ENCODE results near the gene SLC41A3. TPM values are rescaled to one million over a fixed set of nuclear protein-coding genes. Genes with fewer than 3 reads are reported as not detected.

The SLC41A3 gene
- total RNA-seq, 1 experiment from 2014 or later, result 30.8 TPM

GRCh38 chr3:126113238-126113555 lies 29.3 kb upstream of the SLC41A3 start:
- Histone ChIP-seq H3K36me3 (replicated peaks; ENCODE audit: control insufficient read depth, insufficient read depth, low read length) (no peaks in the 10 kb centered on the region), H3K27me3 (ENCODE audit: control insufficient read depth, insufficient read depth, low read length) (no peaks in the 10 kb centered on the region), H3K4me3 (ENCODE audit: insufficient read depth, low read depth, low read length) (no peak overlapping the region)
- DNase-seq, result no peak

GRCh38 chr3:126112531-126113237 lies 28.8 kb upstream of the SLC41A3 start:
- no peaks in the 10 kb centered on the region for H3K27me3 ChIP-seq (ENCODE audit: control insufficient read depth, insufficient read depth, low read length)
- H3K36me3 ChIP-seq (replicated peaks; ENCODE audit: control insufficient read depth, insufficient read depth, low read length), result no peaks in the 10 kb centered on the region
- DNase-seq, result peak; percentile 32
- H3K4me3 ChIP-seq (ENCODE audit: insufficient read depth, low read depth, low read length), result no peak overlapping the region

- Histone ChIP-seq H3K27me3 (ENCODE audit: control insufficient read depth, insufficient read depth, low read length) (no peaks in the 10 kb centered on the region), H3K36me3 (replicated peaks; ENCODE audit: control insufficient read depth, insufficient read depth, low read length) (no peaks in the 10 kb centered on the region), H3K4me3 (ENCODE audit: insufficient read depth, low read depth, low read length) (no peak overlapping the region)
- DNase-seq, result peak; percentile 48
Measured at GRCh38 chr3:126111566-126112475, 27.9 kb upstream of the SLC41A3 start.

GRCh38 chr3:126111126-126111551 lies 27.2 kb upstream of the SLC41A3 start:
- no peaks in the 10 kb centered on the region for H3K36me3 ChIP-seq (replicated peaks; ENCODE audit: control insufficient read depth, insufficient read depth, low read length)
- H3K27me3 ChIP-seq (ENCODE audit: control insufficient read depth, insufficient read depth, low read length), result no peaks in the 10 kb centered on the region
- no peak overlapping the region for H3K4me3 ChIP-seq (ENCODE audit: insufficient read depth, low read depth, low read length)
- no peak for DNase-seq

- H3K36me3 ChIP-seq (replicated peaks; ENCODE audit: control insufficient read depth, insufficient read depth, low read length), result no peaks in the 10 kb centered on the region
- no peak overlapping the region for H3K4me3 ChIP-seq (ENCODE audit: insufficient read depth, low read depth, low read length)
- H3K27me3 ChIP-seq (ENCODE audit: control insufficient read depth, insufficient read depth, low read length), result no peaks in the 10 kb centered on the region
- DNase-seq, result peak; percentile 30
Measured at GRCh38 chr3:126110431-126111125, 26.7 kb upstream of the SLC41A3 start.

- no peaks in the 10 kb centered on the region for H3K36me3 ChIP-seq (replicated peaks; ENCODE audit: control insufficient read depth, insufficient read depth, low read length)
- peak; percentile 20 for DNase-seq
- no peaks in the 10 kb centered on the region for H3K27me3 ChIP-seq (ENCODE audit: control insufficient read depth, insufficient read depth, low read length)
- no peak overlapping the region for H3K4me3 ChIP-seq (ENCODE audit: insufficient read depth, low read depth, low read length)
Measured at GRCh38 chr3:126109880-126110235, 25.9 kb upstream of the SLC41A3 start.

GRCh38 chr3:126109146-126109879 lies 25.4 kb upstream of the SLC41A3 start:
- no peaks in the 10 kb centered on the region for H3K36me3 ChIP-seq (replicated peaks; ENCODE audit: control insufficient read depth, insufficient read depth, low read length)
- H3K27me3 ChIP-seq (ENCODE audit: control insufficient read depth, insufficient read depth, low read length), result no peaks in the 10 kb centered on the region
- DNase-seq, result peak; percentile 24
- no peak overlapping the region for H3K4me3 ChIP-seq (ENCODE audit: insufficient read depth, low read depth, low read length)

- Histone ChIP-seq H3K4me3 (ENCODE audit: insufficient read depth, low read depth, low read length) (no peak overlapping the region), H3K27me3 (ENCODE audit: control insufficient read depth, insufficient read depth, low read length) (no peaks in the 10 kb centered on the region), H3K36me3 (replicated peaks; ENCODE audit: control insufficient read depth, insufficient read depth, low read length) (no peaks in the 10 kb centered on the region)
- peak; percentile 17 for DNase-seq
Measured at GRCh38 chr3:126108676-126109050, 24.7 kb upstream of the SLC41A3 start.

GRCh38 chr3:126107957-126108675 lies 24.2 kb upstream of the SLC41A3 start:
- H3K4me3 ChIP-seq (ENCODE audit: insufficient read depth, low read depth, low read length), result no peak overlapping the region

GRCh38 chr3:126107203-126107939 lies 23.4 kb upstream of the SLC41A3 start:
- peak; percentile 32 for DNase-seq
- Histone ChIP-seq H3K4me3 (ENCODE audit: insufficient read depth, low read depth, low read length) (no peak overlapping the region), H3K36me3 (replicated peaks; ENCODE audit: control insufficient read depth, insufficient read depth, low read length) (no peaks in the 10 kb centered on the region), H3K27me3 (ENCODE audit: control insufficient read depth, insufficient read depth, low read length) (no peaks in the 10 kb centered on the region)

More at GRCh38 chr3:126107957-126108675, 24.2 kb upstream of the SLC41A3 start:
- no peaks in the 10 kb centered on the region for H3K27me3 ChIP-seq (ENCODE audit: control insufficient read depth, insufficient read depth, low read length)
- H3K36me3 ChIP-seq (replicated peaks; ENCODE audit: control insufficient read depth, insufficient read depth, low read length), result no peaks in the 10 kb centered on the region
- DNase-seq, result peak; percentile 15

- Histone ChIP-seq H3K27me3 (ENCODE audit: control insufficient read depth, insufficient read depth, low read length) (no peaks in the 10 kb centered on the region), H3K36me3 (replicated peaks; ENCODE audit: control insufficient read depth, insufficient read depth, low read length) (no peaks in the 10 kb centered on the region), H3K4me3 (ENCODE audit: insufficient read depth, low read depth, low read length) (no peak overlapping the region)
- peak; percentile 36 for DNase-seq
Measured at GRCh38 chr3:126106336-126107202, 22.6 kb upstream of the SLC41A3 start.

- DNase-seq, result peak; percentile 36
- Histone ChIP-seq H3K27me3 (ENCODE audit: control insufficient read depth, insufficient read depth, low read length) (no peaks in the 10 kb centered on the region), H3K36me3 (replicated peaks; ENCODE audit: control insufficient read depth, insufficient read depth, low read length) (no peaks in the 10 kb centered on the region), H3K4me3 (ENCODE audit: insufficient read depth, low read depth, low read length) (no peak overlapping the region)
Measured at GRCh38 chr3:126105691-126106187, 21.8 kb upstream of the SLC41A3 start.

Measured in H7 (cell line).